ENCODE measurements around the gene COL5A3. TPM values are rescaled to one million over a fixed set of nuclear protein-coding genes. Genes with fewer than 3 reads are reported as not detected.
"Not testable (repeated sequence)": the region's sequence is repeated elsewhere in the genome, so short reads cannot be mapped to it uniquely, and the experiment has no call there.

Gene COL5A3
- total and polyA plus RNA-seq, 4 donors, result 8.4 to 15.1 (median 10.5) TPM

- ATAC-seq (ENCODE audit: insufficient read depth, low FRiP score), result no peak
- 67 to 83% methylated on average over 4 of the region's 4 CpGs for WGBS, 2 donors
- TF ChIP-seq, protein P1, sequence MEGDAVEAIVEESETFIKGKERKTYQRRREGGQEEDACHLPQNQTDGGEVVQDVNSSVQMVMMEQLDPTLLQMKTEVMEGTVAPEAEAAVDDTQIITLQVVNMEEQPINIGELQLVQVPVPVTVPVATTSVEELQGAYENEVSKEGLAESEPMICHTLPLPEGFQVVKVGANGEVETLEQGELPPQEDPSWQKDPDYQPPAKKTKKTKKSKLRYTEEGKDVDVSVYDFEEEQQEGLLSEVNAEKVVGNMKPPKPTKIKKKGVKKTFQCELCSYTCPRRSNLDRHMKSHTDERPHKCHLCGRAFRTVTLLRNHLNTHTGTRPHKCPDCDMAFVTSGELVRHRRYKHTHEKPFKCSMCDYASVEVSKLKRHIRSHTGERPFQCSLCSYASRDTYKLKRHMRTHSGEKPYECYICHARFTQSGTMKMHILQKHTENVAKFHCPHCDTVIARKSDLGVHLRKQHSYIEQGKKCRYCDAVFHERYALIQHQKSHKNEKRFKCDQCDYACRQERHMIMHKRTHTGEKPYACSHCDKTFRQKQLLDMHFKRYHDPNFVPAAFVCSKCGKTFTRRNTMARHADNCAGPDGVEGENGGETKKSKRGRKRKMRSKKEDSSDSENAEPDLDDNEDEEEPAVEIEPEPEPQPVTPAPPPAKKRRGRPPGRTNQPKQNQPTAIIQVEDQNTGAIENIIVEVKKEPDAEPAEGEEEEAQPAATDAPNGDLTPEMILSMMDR (IDR thresholded peaks at IDR 0.05; ENCODE audit: control extremely low read depth, extremely low read depth), result no peak
Observed at GRCh38 chr19:9947441-9947840, 62.9 kb downstream of the COL5A3 start.

DNA sequence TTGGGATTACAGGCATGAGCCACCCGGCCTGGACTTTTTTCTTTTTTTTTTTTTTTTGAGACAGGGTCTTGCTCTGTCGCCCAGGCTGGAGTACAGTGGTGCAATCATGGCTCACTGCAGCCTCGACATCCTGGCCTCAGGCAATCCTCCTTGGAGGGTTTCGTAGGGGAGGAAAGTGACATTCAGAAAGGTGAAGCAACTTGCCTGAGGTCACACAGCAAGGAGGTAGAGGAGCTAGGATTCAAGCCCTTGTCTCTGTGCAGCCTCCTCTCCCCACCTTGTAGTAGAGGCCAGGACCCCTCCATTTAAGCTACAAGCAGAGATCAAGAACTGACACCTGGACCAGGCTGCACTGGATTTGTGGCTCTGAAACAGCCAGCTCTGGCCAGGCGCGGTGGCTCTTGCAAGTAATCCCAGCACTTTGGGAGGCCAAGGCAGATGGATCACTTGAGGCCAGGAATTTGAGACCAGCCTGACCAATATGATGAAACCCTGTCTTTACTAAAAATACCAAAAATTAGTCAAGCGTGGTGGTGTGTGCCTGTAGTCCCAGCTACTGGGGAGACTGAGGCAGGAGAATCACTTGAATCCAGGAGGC lies 63.7 kb downstream of the COL5A3 start:
- WGBS, 2 donors, result 80 to 86% methylated on average over 7 of the region's 7 CpGs
- not testable (repeated sequence) for DNase-seq; ATAC-seq (ENCODE audit: insufficient read depth, low FRiP score); H3K9me3 ChIP-seq (ENCODE audit: control insufficient read depth in 4 of 4, insufficient read depth in 3 of 4, low read length in 3 of 4); H3K4me1 ChIP-seq (ENCODE audit: control insufficient read depth in 5 of 5, insufficient read depth in 5 of 5, low read length in 5 of 5); H3K27me3 ChIP-seq (ENCODE audit: control insufficient read depth in 3 of 3, insufficient read depth in 3 of 3, low read length in 2 of 3); H3K36me3 ChIP-seq (ENCODE audit: control insufficient read depth in 4 of 4, insufficient read depth in 4 of 4, low read length in 4 of 4); H3K9ac ChIP-seq (ENCODE audit: insufficient read depth in 1 of 2, low read length in 2 of 2); H3K4me3 ChIP-seq; H3K27ac ChIP-seq (ENCODE audit: low read depth in 1 of 2, low read length in 1 of 2)

More at GRCh38 chr19:9947441-9947840, 62.9 kb downstream of the COL5A3 start:
- Histone ChIP-seq H3K9me3 (ENCODE audit: control insufficient read depth in 4 of 4, insufficient read depth in 3 of 4, low read length in 3 of 4) (peaks cover 0 to 2% (median 0%) of the 10 kb centered on the region in 4 donors), H3K4me1 (ENCODE audit: control insufficient read depth in 5 of 5, insufficient read depth in 5 of 5, low read length in 5 of 5) (peaks cover 0 to 9% (median 0%) of the 10 kb centered on the region in 5 donors), H3K27me3 (ENCODE audit: control insufficient read depth in 3 of 3, insufficient read depth in 3 of 3, low read length in 2 of 3) (no peaks in the 10 kb centered on the region), H3K36me3 (ENCODE audit: control insufficient read depth in 4 of 4, insufficient read depth in 4 of 4, low read length in 4 of 4) (no peaks in the 10 kb centered on the region), H3K27ac (ENCODE audit: low read depth in 1 of 2, low read length in 1 of 2) (no peak overlapping the region), H3K9ac (ENCODE audit: insufficient read depth in 1 of 2, low read length in 2 of 2) (no peak overlapping the region), H3K4me3 (no peak overlapping the region)
- no peak for DNase-seq

DNA sequence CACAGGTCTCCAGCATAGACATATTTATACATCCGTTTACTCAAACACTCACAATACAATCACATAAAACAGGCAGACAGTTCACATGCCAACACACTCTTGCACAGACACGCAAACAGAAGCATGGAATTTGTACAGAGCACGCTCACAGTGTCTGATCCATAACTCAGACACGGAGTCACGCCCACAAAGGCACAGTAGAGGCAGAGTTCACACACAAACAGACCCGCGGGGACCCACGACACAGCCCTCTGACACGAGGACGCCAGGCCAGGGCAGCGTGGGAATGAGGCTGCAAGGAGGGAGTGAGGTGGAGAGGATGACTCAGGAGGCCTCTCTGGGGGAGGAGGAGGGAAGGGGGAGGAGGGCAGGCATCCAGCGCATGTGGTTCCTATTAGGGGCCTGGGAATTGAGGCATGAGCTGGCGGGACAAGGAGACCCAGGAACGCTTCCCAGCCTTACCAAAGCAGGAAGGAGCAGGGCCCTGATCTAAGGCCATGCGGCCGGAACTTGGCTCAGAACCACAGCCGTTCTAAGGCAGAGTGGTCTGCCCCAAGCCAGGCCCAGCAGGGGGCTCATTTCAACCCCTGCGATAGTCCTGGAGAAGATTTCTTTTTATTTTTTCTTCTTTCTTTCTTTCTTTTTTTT lies 64.9 kb downstream of the COL5A3 start:
- H3K9me3 ChIP-seq (ENCODE audit: control insufficient read depth in 4 of 4, insufficient read depth in 3 of 4, low read length in 3 of 4), result peaks cover 0 to 8% (median 4%) of the 10 kb centered on the region in 4 donors
- TF ChIP-seq, protein P1 (IDR thresholded peaks at IDR 0.05; ENCODE audit: control extremely low read depth, extremely low read depth), result no peak
- WGBS, 2 donors, result 34 to 49% methylated on average over 18 of the region's 18 CpGs
- H3K27ac ChIP-seq (ENCODE audit: low read depth in 1 of 2, low read length in 1 of 2), result peak overlapping the region in 1 of 2 donors; percentile 61
- H3K36me3 ChIP-seq (ENCODE audit: control insufficient read depth in 4 of 4, insufficient read depth in 4 of 4, low read length in 4 of 4), result no peaks in the 10 kb centered on the region
- H3K4me1 ChIP-seq (ENCODE audit: control insufficient read depth in 5 of 5, insufficient read depth in 5 of 5, low read length in 5 of 5), result peaks cover 0 to 9% (median 0%) of the 10 kb centered on the region in 5 donors
- DNase-seq (peak; percentile 61 to 85 (median 71)), ATAC-seq (ENCODE audit: insufficient read depth, low FRiP score) (peak; percentile 66)
- H3K4me3 ChIP-seq, result no peak overlapping the region
- H3K9ac ChIP-seq (ENCODE audit: insufficient read depth in 1 of 2, low read length in 2 of 2), result no peak overlapping the region
- H3K27me3 ChIP-seq (ENCODE audit: control insufficient read depth in 3 of 3, insufficient read depth in 3 of 3, low read length in 2 of 3), result no peaks in the 10 kb centered on the region

- DNase-seq (no peak), ATAC-seq (ENCODE audit: insufficient read depth, low FRiP score) (no peak)
- TF ChIP-seq, protein P1 (IDR thresholded peaks at IDR 0.05; ENCODE audit: control extremely low read depth, extremely low read depth), result no peak
- no peak overlapping the region for H3K27ac ChIP-seq (ENCODE audit: low read depth in 1 of 2, low read length in 1 of 2)
- WGBS, 2 donors, result 76 to 87% methylated on average over 6 of the region's 6 CpGs
- no peak overlapping the region for H3K4me3 ChIP-seq
- H3K4me1 ChIP-seq (ENCODE audit: control insufficient read depth in 5 of 5, insufficient read depth in 5 of 5, low read length in 5 of 5), result peaks cover 0 to 9% (median 0%) of the 10 kb centered on the region in 5 donors
- no peak overlapping the region for H3K9ac ChIP-seq (ENCODE audit: insufficient read depth in 1 of 2, low read length in 2 of 2)
- H3K27me3 ChIP-seq (ENCODE audit: control insufficient read depth in 3 of 3, insufficient read depth in 3 of 3, low read length in 2 of 3), result no peaks in the 10 kb centered on the region
- H3K36me3 ChIP-seq (ENCODE audit: control insufficient read depth in 4 of 4, insufficient read depth in 4 of 4, low read length in 4 of 4), result no peaks in the 10 kb centered on the region
- peaks cover 0 to 8% (median 4%) of the 10 kb centered on the region in 4 donors for H3K9me3 ChIP-seq (ENCODE audit: control insufficient read depth in 4 of 4, insufficient read depth in 3 of 4, low read length in 3 of 4)
Observed at GRCh38 chr19:9943744-9944143, 66.6 kb downstream of the COL5A3 start.

All from lung (tissue), 12 donors.